Gastrocnemius medialis (tissue), 4 donors: ENCODE results near the gene DNM3. TPM values are rescaled to one million over a fixed set of nuclear protein-coding genes. Genes with fewer than 3 reads are reported as not detected.

Source experiments
- ATAC-seq, 2 donors: fragments of 150-250 bp; one replicate each; pipeline ENCODE4 v1.9.1; 2016
- DNase-seq, 2 donors: peaks; one replicate each; pipeline ENCODE4 v3.0.0-alpha.2; 2019
- H3K27ac ChIP-seq, 4 donors: fragments of 200-600 bp; sonication (generic); 1 replicate in 1 of 4; 2 replicates in 3 of 4; pipeline ENCODE4 v1.5.1; 2016 to 2018; ENCODE audit warnings: mild to moderate bottlenecking in 2 of 4, moderate library complexity in 1 of 4
- H3K27me3 ChIP-seq, 3 donors: fragments of 200-600 bp; sonication (generic) in 2 of 3; 1 replicate in 1 of 3; 2 replicates in 2 of 3; pipeline versions ENCODE4 v1.5.1 to v1.6.0; 2016 to 2019; ENCODE audit warnings: mild to moderate bottlenecking in 1 of 3, moderate library complexity in 1 of 3
- H3K36me3 ChIP-seq, 2 donors: fragments of 200-600 bp; sonication (generic) in 1 of 2; one replicate each; pipeline ENCODE4 v1.5.1; 2017 to 2018
- H3K4me1 ChIP-seq, 2 donors: fragments of 200-600 bp; sonication (generic) in 1 of 2; one replicate each; pipeline ENCODE4 v1.5.1; 2016 to 2017; ENCODE audit warnings: mild to moderate bottlenecking in 2 of 2
- H3K4me3 ChIP-seq, 4 donors: fragments of 200-600 bp; sonication (generic) in 3 of 4; 1 replicate in 1 of 4; 2 replicates in 3 of 4; pipeline ENCODE4 v1.5.1; 2016 to 2019; ENCODE audit warnings: mild to moderate bottlenecking in 2 of 4
- H3K9me3 ChIP-seq, 3 donors: fragments of 200-600 bp; sonication (generic) in 2 of 3; 1 replicate in 1 of 3; 2 replicates in 2 of 3; pipeline ENCODE4 v1.5.1; 2016 to 2019
- CTCF ChIP-seq, 5 experiments: fragments of 450-650 bp in 3 of 5; fragments of 200-600 bp in 2 of 5; sonication (generic) in 2 of 5; IDR thresholded peaks in 4 of 5; conservative IDR thresholded peaks in 1 of 5; 1 replicate in 4 of 5; 2 replicates in 1 of 5; pipeline ENCODE4 v1.5.1; 2016 to 2019; ENCODE audit warnings: antibody characterized with exemption in 5 of 5, mild to moderate bottlenecking in 3 of 5, moderate library complexity in 3 of 5
- POLR2A ChIP-seq, 2 donors: fragments of 450-650 bp; IDR thresholded peaks; one replicate each; pipeline ENCODE4 v1.6.1; 2017; ENCODE audit warnings: antibody characterized with exemption in 2 of 2, mild to moderate bottlenecking in 2 of 2, moderate library complexity in 2 of 2
- in situ Hi-C, 4 donors: fragments of 200-750 bp; cut with MboI; loops; one replicate each; pipeline versions ENCODE4 v1.15.0 to v1.8.0; 2017; ENCODE audit warnings: low sequenced_read_pairs in 4 of 4
- intact Hi-C: fragments of 100-400 bp; cut with DNase I; formaldehyde crosslinking; loops from one replicate; pipeline ENCODE4 v1.15.1; 2023; ENCODE audit warnings: low total_unique reads
- total RNA-seq, 4 donors: library from RNA; depleted of rRNA; stranded (reverse); fragments of >200 nt; gene quantifications; one replicate each; pipeline versions ENCODE4 v1.1.0 to v1.2.3, GENCODE V29; 2016

The DNM3 gene
- total RNA-seq, 4 donors from 2014 or later, result 0.35 to 1.6 (median 1.1) TPM

- in situ Hi-C loops (no loop called here), intact Hi-C loops (no loop called here)
- Histone ChIP-seq H3K4me3 (no peak overlapping the region), H3K27ac (no peak overlapping the region), H3K27me3 (no peaks in the 10 kb centered on the region), H3K4me1 (peaks cover 0 to 6% of the 10 kb centered on the region in 2 donors), H3K36me3 (no peaks in the 10 kb centered on the region), H3K9me3 (no peaks in the 10 kb centered on the region)
- ATAC-seq, result peak in 1 of 2 donors; percentile 51
- TF ChIP-seq POLR2A (IDR thresholded peaks at IDR 0.05) (no peak), CTCF (IDR thresholded peaks at IDR 0.05 in 4 of 5, conservative IDR thresholded peaks at IDR 0.05 in 1 of 5) (no peak)
- DNase-seq, result no peak
These were observed 426.9 kb downstream of the DNM3 start for GRCh38 chr1:172268237-172268636.

GRCh38 chr1:172269084-172269483 is 427.8 kb downstream of the DNM3 start:
- Histone ChIP-seq H3K27ac (no peak overlapping the region), H3K36me3 (no peaks in the 10 kb centered on the region), H3K27me3 (no peaks in the 10 kb centered on the region), H3K4me1 (peaks cover 0 to 6% of the 10 kb centered on the region in 2 donors), H3K9me3 (no peaks in the 10 kb centered on the region), H3K4me3 (no peak overlapping the region)
- intact Hi-C loops, result no loop called here
- DNase-seq, result no peak
- no peak for ATAC-seq
- no peak for TF ChIP-seq POLR2A (IDR thresholded peaks at IDR 0.05)
- TF ChIP-seq CTCF (IDR thresholded peaks at IDR 0.05 in 4 of 5, conservative IDR thresholded peaks at IDR 0.05 in 1 of 5), result no peak
- in situ Hi-C loops, result no loop called here

DNA sequence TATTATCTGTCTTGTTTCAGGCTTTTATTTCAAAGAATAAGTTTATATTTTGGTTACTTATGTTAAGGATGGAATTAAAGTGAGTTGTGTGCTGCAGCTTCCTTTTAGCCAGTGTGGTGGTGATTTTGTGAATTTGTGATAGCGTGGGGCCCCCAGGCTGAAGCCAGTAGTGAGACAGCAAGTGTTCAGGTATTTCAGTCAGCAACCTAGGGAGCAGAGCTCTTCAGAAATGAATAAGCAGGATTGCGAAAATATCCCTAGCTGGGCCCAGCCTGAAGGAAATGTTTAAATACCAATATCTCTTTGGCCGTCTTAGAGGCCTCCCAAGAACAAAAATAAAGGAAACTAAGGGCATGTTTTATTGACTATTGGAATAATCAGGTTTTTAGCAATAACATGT is 428.3 kb downstream of the DNM3 start:
- intact Hi-C loops (no loop called here), in situ Hi-C loops (no loop called here)
- Histone ChIP-seq H3K4me3 (no peak overlapping the region), H3K9me3 (no peaks in the 10 kb centered on the region), H3K36me3 (no peaks in the 10 kb centered on the region), H3K27ac (no peak overlapping the region), H3K27me3 (no peaks in the 10 kb centered on the region), H3K4me1 (peaks cover 0 to 6% of the 10 kb centered on the region in 2 donors)
- DNase-seq (no peak), ATAC-seq (no peak)
- TF ChIP-seq CTCF (IDR thresholded peaks at IDR 0.05 in 4 of 5, conservative IDR thresholded peaks at IDR 0.05 in 1 of 5) (no peak), POLR2A (IDR thresholded peaks at IDR 0.05) (no peak)

DNA sequence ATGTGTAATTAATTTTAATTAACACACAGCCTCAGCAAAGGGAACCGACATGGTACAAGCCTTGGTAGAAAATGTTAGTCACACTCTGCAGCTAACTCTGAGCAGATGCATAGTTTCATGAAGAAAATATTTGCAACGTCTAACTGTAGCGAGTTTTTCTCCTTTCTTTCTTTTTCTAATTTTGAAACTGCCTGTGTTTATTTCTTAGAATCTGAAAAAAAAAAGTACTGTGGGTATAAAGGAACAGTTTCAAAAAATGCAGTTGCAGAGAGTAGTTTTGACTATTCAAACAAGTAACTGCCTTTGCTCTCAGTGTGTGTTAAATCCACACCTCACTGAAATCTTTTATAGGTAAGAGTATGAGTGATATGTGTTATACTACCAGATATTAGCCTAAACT is 429.3 kb downstream of the DNM3 start:
- Histone ChIP-seq H3K4me3 (no peak overlapping the region), H3K27me3 (no peaks in the 10 kb centered on the region), H3K4me1 (peaks cover 0 to 6% of the 10 kb centered on the region in 2 donors), H3K9me3 (no peaks in the 10 kb centered on the region), H3K36me3 (no peaks in the 10 kb centered on the region), H3K27ac (no peak overlapping the region)
- DNase-seq (no peak), ATAC-seq (no peak)
- intact Hi-C loops (no loop called here), in situ Hi-C loops (no loop called here)
- no peak for TF ChIP-seq POLR2A (IDR thresholded peaks at IDR 0.05)
- TF ChIP-seq CTCF (IDR thresholded peaks at IDR 0.05 in 4 of 5, conservative IDR thresholded peaks at IDR 0.05 in 1 of 5), result no peak

- no peak overlapping the region for H3K4me3 ChIP-seq
- H3K4me1 ChIP-seq, result peaks cover 0 to 6% of the 10 kb centered on the region in 2 donors
- H3K36me3 ChIP-seq, result no peaks in the 10 kb centered on the region
- ATAC-seq (no peak), DNase-seq (no peak)
- intact Hi-C loops, result no loop called here
- no peaks in the 10 kb centered on the region for H3K9me3 ChIP-seq
- in situ Hi-C loops, result no loop called here
- H3K27me3 ChIP-seq, result no peaks in the 10 kb centered on the region
- TF ChIP-seq POLR2A (IDR thresholded peaks at IDR 0.05) (no peak), CTCF (IDR thresholded peaks at IDR 0.05 in 4 of 5, conservative IDR thresholded peaks at IDR 0.05 in 1 of 5) (no peak)
- H3K27ac ChIP-seq, result no peak overlapping the region
These were observed 430.8 kb downstream of the DNM3 start for GRCh38 chr1:172272087-172272486.
